ENCODE measurements around the gene DMGDH.

Gene DMGDH

DNA sequence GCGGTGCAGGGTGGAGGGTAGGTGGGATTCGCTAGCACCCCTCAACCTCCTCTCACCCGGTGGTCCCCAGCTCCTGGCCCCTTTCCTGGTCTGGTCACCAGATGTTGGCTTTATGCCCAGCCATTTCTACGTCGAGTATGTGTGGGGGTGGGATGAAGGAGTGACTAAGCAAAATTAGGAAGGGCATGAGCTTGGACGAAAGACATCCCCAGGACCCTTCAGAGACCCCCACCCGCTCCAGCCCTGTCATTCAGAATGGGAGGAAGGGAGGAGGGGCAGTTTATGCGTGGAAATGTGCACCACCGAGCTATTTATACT is 835 bp upstream of the DMGDH start:
- DNase-seq (ENCODE audit: low read depth in 2 of 2): no peak

DNA sequence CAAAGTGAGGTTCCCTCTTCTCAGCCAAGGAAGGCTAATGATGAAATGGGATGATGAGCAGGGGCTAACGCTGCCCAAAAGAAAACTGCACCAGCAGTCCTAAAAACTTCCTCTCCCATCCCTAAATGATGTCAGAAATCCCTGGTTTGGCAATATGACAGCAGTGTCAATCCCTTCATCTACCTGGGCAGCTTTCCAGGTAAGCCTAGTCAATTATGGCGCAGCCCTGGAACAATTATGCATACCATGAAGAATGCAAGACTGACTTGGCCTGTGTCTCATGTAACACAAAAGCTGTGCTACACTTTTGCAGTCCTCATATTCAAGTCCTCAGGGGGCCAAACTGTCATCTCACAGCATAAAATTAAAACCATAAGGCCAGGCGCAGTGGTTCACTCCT is 7.0 kb downstream of the DMGDH start:
- DNase-seq (ENCODE audit: low read depth in 2 of 2): no peak

DNA sequence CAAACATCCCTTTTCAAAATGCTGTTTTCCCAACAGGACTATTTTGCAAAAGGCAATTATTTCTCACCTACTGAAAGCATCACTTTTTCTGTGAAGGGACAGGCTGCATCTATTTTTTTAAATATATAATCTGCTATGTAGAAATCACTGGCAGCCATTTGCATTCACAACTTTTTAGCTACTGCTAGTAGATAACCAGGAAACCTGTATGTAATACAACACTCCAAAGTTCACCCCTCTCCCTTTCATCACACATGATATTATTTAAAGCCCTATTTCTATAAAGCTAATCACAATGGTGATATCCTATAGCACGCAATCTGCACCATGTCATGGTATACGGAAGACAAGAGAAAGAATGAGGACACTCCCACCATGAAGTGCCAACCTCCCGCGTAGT is 9.8 kb downstream of the DMGDH start:
- DNase-seq (ENCODE audit: low read depth in 2 of 2): no peak

DNA sequence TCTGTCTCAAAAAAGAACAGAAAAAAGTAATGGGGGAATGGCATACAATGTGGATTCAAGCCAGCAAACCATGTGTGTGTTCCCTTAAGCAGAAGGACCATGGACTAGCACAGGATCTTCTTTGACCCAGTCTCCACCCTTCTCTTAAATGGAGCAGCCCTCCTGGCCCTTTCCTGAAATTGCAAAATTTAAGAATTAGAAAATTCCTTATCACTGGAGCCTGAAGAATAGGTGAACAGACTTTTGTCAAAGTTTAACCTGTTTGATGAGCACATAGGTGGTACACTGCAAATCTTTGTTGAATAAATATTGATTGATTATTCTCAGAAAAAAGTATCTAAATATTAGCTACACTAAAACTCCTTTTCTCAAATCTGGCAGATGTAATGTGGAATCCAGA is 12.6 kb downstream of the DMGDH start:
- DNase-seq (ENCODE audit: low read depth in 2 of 2): no peak

DNA sequence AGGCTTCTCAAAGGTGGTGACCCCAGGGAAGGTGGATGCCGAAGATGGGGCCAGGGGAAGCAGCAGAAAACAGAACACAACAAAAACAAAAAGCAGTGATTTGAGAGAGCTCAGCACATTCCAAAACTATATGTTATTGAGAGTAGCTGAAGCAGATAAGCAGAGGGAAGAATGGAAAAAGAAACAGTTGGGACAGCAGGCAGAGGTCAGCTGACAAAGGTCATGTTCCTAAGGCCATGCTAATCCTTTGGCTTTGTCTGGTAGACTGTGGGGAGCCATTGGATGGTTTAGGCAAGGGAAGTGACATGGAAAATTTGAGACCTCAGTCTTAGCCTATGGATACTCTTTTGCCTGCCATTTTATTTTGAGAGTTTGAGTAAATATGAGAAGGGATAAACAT is 14.5 kb downstream of the DMGDH start:
- no peak for DNase-seq (ENCODE audit: low read depth in 2 of 2)

DNA sequence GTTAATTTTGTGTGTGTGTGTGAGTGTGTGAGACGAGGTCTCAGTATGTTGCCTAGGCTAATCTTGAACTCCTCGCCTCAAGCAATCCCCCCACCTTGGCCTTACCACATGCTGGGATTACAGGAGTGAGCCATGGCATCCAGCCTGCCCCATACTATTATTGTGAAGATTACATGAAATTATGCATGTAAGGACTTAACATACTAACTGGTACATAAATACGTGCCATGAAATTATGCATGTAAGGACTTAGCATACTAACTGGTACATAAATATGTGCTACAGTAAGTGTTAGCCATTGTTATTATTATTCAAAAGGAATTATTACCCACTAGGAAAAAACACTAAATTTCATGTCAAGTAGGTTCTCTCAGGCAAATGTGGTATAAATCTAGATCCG is 16.2 kb downstream of the DMGDH start:
- no peak for DNase-seq (ENCODE audit: low read depth in 2 of 2)

DNA sequence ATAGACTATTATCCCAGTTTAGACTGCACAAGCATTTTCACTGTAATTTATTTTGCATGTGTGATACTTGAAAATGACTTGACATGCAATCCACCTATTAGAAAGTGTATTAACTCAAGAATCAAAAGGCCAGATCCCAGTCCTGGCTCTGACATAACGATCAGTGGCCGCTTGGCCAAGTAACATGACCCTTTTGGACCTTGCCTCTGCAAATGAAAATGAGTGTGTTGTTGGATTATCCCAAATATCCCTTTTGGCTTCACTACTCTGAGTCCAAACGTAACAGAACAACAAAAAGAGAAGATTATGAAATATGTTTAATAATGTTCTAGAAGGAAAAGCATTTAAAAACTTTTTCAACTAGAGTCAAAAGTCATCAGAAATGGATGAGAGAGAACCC is 19.0 kb downstream of the DMGDH start:
- no peak for DNase-seq (ENCODE audit: low read depth in 2 of 2)

DNA sequence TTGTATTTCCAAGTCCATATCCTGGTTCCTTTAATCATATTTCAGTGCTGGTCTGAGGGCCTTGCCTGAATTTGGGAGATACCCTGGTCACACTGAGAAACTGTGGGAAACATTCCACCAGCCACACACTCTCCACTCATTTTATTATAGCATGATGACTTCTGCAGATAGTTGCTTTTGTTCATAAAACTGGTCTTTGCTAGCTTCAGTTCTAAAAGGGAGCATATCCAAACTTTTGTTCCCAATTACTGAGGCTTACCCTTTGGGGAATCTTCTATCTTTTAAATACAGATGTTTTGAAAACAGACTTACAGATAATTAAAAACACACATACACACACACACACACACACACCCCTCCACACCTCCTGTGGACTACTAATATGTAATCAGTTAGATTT is 21.0 kb downstream of the DMGDH start:
- no peak for DNase-seq (ENCODE audit: low read depth in 2 of 2)

DNA sequence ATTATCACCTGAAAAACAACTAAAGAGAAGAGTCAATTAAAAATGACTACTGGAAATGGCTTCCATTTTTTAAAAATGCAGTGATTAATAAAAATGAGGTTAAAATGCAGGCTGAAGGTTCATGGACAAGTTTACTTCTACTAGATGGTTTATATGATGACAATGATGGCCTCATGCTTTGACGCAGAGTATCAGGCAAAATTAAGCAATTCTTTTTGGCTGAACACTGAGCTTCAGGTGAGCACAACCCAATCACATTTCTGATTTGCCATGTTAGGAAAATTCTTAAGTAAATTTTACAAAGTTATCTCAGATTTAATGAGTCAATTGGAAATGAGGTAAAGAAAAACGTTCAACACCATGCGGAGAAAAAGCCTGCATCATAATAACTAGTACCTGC is 22.3 kb downstream of the DMGDH start:
- no peak for DNase-seq (ENCODE audit: low read depth in 2 of 2)

DNA sequence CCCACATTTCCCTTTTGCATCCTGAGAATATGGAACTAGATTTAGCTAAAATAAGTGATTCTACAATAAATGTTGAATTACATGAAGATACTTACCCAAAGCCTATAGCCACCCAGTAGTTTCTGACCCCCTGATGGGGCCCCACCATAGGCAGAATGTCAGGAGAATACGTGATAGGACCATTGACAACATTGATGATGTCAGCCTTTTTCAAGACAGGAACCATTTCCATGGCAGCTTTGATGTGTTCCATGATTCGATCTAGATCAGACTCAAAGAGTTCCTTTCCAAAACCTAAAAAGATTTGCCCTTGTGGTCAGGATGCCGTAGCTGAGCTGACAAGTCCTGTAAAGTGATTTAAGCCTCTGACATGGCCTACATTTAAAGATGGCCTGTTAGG is 27.3 kb downstream of the DMGDH start:
- no peak for DNase-seq (ENCODE audit: low read depth in 2 of 2)

DNA sequence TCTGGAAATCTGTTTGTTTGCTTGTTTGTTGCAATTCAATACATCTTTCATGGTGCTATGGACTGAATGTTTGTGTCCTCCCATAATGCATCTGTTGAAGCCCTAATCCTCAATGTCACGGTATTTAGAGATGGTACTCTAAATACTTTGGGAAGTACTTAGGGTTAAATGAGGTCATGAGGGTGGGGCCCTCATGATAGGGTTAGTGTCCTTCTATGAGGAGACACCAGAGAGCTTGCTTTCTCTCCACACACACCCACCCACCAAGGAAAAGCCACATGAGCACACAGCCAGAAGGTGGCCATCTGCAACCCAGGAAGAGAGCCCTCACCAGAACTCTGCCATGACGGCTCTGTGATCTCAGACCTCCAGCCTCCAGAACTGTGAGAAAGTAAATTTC is 32.7 kb downstream of the DMGDH start:
- DNase-seq (ENCODE audit: low read depth in 2 of 2): no peak

DNA sequence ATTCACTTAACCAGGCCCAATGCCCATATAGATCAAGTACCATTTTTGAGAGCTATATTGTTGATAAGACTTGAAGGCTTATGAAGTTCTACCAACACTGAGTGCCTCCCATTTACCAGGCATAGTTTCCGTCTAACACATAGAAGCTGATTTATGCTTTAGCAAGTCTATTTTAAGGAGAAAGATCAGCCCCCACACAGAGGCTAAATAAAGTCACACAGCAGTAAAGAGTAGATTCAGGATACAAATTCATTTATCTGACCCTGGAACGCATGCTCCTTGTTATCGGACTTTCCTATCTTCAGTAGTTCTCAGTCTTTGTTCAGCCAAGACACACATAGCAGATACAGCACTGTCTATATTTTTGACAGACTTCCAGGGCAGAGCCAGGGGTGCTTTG is 34.2 kb downstream of the DMGDH start:
- no peak for DNase-seq (ENCODE audit: low read depth in 2 of 2)

DNA sequence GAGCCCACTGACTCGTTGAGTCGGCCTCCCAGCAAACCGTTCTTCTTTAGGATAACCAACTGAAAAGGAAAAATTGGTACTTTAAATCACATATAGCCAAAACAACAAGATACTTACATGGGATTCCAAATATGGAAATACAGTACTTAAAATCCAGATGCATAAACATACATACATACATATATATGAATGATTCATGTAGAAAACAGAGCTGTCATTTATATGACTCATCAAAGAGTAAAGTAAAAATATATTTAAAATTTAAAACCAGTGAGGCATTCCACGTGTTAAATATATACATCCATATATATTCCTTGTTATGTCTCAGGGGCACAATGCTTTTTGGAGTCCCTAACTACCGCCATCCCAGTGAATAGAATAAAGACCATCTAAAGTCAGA is 36.7 kb downstream of the DMGDH start:
- DNase-seq (ENCODE audit: low read depth in 2 of 2): no peak

DNA sequence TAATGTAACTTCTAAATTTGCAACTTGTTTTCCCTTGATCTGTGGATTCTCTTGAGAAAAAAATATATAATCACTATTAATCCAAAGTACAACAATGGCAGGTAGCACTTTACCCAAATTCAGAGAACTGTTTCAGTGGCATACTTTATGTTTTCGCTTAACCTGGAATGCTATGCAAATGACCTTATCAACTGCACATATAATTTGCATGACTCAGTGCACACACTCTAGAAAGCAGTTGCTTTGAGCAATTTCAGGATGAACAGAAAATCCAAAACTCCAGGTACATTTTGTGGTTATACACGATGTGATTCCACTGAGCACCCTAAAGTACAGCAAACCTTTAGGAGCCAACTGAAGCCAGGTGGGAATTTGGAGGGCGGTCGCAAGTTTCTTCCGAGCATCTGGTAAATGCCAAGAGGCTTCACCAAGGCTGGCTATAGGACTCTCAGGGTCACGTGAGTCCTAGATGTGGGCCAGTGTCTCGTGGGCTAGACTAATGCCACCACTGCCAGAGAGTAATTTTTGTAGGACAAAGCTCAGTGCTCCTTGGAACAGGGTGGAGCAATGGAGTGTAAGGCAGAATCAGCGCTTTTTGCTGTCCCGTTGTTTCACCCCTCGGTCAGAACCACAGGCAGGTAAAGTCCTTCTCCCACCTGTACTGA is 37.3 kb downstream of the DMGDH start:
- no peak for DNase-seq (ENCODE audit: low read depth in 2 of 2)

DNA sequence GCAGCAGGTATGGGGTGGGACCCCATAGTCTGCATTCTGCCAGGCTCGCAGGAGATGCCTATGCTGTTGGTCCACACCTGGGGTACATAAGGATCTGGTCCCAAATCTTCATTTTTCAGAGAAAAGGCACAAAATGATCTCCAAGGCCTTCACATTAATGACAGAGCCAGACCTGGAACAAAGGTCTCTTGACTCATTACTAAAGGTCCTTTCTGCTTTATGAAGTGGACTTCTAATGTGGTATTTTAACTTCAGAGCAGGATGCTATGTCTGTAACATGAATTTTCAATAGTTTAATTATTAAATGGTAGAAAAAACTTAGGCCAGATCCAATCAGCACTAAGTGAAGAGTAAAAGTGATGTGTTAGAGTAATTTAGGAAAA is 38.0 kb downstream of the DMGDH start:
- no peak for DNase-seq (ENCODE audit: low read depth in 2 of 2)

DNA sequence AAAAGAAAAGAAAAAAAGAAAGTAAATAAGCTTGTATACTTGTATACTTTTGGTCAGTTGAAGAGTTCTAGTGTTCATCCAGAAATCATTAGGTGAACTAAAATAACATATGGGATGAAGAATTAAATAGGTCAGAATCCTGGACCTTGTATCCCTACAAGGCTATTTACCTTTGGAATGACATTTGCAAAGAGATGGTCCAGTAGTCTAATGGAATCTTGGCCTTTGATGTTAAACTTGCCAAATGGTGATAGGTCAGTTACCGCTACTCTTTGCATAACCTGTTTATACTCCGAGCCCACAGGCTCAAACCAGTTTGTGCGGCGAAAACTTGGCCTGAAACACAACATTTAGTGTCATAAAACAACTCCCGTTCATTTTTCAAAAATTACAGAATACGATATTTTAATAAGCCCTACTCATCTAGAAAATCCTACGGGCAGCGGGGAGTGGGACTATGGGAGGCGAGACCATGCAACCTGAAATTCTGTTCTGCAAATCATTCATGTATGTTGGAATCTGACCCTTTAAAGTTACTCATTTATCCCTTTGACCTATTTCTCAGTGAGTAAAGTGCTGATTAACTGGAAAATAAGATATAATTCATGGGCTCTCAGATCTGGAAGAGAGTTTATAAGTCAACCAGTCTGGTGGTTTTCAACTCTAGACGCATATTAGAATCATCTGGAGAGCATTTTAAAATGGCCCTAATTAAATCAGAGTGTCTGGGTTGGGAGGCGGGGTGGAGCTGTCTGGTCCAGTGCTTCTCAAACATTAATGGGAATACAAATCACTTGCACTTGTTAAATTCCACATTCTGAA is 38.6 kb downstream of the DMGDH start:
- DNase-seq (ENCODE audit: low read depth in 2 of 2): no peak

DNA sequence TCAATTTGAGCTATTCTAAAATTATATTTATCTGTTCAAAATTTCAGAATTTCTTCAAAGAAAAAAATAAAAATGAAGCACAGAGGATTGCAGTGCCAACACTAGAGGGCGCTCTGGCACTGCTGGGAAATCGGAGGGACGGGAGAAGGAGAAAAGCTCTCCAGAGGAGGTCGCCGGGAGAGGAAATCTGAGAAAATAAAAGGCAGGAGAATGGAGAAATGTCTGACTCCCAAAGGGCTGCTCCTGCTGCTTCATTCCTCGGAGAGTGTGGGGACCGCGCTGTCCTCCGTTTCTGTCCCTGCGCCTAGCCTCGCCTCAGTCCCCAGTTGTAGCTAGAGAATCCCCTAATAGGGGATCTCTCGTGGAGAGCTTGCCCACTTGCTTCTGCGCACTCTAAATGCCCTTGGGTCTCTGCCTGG is 44.4 kb downstream of the DMGDH start:
- peak; percentile 4 to 47 for DNase-seq (ENCODE audit: low read depth in 2 of 2)

DNA sequence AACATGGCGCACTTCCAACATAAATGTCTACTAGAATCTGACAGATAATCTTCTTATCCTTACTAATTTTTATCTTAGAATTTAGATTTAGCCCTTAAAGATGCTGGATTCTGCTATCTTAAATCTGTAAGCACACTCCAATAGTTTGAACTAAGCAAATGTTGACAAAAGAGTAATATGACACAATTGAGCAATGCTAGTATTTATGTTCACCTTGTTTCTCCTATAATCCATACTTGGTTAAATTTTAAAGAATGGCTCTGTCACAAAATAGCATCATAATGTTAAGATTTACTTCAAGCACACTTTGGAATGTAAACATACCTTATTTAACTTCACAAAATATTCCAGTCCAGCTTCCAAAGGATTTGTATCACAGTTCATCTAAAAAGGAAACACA is 45.5 kb downstream of the DMGDH start:
- DNase-seq (ENCODE audit: low read depth in 2 of 2): no peak

DNA sequence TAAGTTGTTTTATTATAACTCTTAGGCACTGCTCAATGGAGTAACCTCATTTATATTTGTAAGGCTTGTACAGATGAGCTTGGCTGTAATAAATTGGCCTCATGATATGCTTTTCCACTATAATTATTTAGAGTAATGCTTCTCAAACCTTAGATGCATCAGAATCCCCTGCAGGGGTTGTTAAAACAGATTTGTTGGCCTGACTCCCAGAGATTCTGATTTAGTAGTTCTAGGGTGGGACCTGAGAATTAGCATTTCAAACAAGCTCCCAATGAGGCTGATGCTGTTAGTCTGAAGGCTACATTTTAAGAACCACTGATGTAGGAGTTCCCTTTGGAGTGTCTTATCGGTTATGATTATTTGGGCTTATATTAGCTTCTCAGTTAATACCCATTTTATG is 46.1 kb downstream of the DMGDH start:
- DNase-seq (ENCODE audit: low read depth in 2 of 2): no peak

DNA sequence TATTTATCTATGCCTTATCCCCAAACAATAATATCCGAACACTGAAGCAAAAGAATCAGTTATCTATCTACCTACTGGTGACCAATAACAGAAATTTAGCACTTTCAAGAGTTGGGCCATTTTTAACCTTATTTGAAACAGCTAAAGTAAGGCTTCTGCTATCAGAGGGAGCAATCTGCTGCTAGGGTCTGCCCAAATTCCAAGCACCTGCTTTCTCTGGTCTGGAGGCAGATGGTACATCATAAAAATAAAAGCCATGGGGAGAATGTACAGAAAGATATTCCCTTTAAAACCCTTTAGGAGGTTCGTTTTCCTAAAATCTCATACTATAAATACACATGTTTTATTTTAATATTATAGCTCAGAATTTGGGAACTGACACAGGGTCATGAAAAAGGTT is 46.7 kb downstream of the DMGDH start:
- DNase-seq (ENCODE audit: low read depth in 2 of 2): no peak

DNA sequence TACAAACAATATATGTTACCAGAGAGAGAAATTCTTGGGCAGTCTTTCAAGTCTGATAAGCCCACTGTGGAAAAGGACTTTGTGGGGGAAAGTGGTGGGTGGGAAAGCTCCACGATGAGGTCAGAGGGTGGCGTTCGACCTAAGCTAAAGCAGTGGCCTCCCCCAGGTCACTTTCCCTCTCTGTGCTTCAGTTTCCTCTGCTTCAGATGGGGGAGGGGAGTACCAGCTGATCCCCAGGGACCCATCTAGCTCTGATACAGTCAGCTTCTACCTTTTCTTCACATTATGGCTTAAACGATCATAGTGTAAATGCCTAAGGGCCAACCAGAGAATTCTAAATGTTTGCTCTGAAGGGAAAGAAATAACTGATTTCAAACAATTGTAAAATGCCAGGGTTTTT is 47.7 kb downstream of the DMGDH start:
- DNase-seq (ENCODE audit: low read depth in 2 of 2): no peak

DNA sequence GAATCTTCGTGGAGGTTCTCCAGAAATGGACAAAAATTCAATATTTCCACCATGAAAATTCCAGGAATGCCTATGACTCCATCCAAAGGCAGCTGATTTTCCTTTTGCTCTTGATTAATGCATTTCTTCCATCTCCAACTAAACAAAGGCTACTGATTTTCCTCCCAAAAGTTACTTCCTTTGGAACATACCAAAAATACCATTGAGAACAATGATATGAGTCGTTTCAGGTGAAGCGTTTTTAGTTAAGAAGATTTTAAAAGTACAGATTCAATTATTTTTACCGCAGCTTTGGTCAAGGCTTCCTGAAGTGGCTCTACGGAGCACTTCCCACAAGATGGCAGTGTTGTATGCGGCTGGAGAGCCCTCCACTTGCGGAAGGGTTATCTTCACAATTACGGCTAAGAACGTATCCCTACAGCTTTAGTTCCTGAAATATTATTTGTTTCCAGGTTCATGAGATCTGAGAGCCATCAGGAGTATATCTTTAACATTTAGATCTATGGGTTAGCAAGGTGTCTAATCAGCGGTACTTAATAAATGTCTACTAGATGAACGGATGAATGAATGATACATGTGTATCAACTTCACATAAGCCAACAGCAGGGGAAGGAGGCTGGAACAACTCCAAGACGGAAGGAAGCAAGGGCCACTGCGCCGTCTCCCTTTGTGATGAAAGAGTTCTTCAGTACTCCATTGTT is 48.5 kb downstream of the DMGDH start:
- peak in 1 of 2 experiments; percentile 39 for DNase-seq (ENCODE audit: low read depth in 2 of 2)

DNA sequence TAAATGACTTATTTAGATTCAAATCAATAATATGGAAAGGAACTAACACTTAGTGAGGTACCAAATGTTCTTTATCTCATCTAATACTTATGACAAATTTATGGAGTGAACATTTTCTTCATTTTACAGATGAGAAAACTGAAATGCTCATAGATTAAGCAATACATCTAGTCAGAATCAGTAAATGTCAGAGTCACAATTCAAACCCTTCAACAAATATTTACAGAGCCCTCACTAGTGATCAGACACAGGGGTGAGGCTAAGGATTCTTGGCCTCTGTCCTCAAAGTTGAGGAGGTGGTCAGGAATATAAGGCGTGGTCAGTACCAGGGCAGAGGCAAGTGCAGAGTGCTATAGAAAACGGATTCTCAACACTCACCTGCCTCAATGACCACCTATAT is 54.8 kb downstream of the DMGDH start:
- DNase-seq (ENCODE audit: low read depth in 2 of 2): no peak

All from stimulated activated CD4-positive, alpha-beta T cell treated with anti-CD3 and anti-CD28 coated beads, Interleukin-12 subunit alpha, Interleukin-12 subunit beta, amount 100 ng/mL, for 24 hours (primary cell).